IMR-90 (cell line): ENCODE data around the gene CPEB3. TPM values are rescaled to one million over a fixed set of nuclear protein-coding genes. Genes with fewer than 3 reads are reported as not detected.

Source experiments
- ATAC-seq: fragments of 200-7000 bp; cut with Tn5 transposase; 2 replicates; pipeline ENCODE4 v1.9.1; 2020; ENCODE audit warnings: low read depth, mild to moderate bottlenecking, moderate library complexity
- BruUV-seq: library from RNA; stranded (reverse); fragments of 400-500 nt; replicated peaks from 2 replicates; lab custom pipeline; 2021; lab: Mats Ljungman, UMichigan
- CTCF ChIA-PET: fragments of 300-600 bp; formaldehyde crosslinking; extraction: SDS; loops from one replicate; lab custom pipeline; 2021; ENCODE audit warnings: antibody characterized with exemption; lab: Yijun Ruan, JAX
- POLR2A ChIA-PET: fragments of 300-600 bp; sonication (Branson Sonifier 250); formaldehyde crosslinking; loops from one replicate; lab custom pipeline; 2022; ENCODE audit warnings: antibody characterized with exemption; ENCODE audit not compliant: unreplicated experiment; lab: Charles Lee
- DNase-seq: peaks from one replicate; pipeline ENCODE4 v3.0.0; 2013
- H2AFZ ChIP-seq: replicated peaks from 2 replicates; pipeline ENCODE3; 2013; ENCODE audit warnings: low read length, mild to moderate bottlenecking; ENCODE audit not compliant: poor library complexity
- H2AK5ac ChIP-seq: 2 replicates; pipeline ENCODE4 v1.6.1; 2013; ENCODE audit warnings: low read depth, low read length, inconsistent platforms
- H2AK9ac ChIP-seq: replicated peaks from 2 replicates; pipeline ENCODE3; 2013; ENCODE audit warnings: mild to moderate bottlenecking, low read depth, low read length, moderate library complexity; ENCODE audit not compliant: poor library complexity
- H2BK120ac ChIP-seq: 2 replicates; pipeline ENCODE4 v1.6.1; 2013; ENCODE audit warnings: low read depth, low read length, inconsistent platforms
- H2BK15ac ChIP-seq: 3 replicates; pipeline ENCODE4 v1.6.1; 2013; ENCODE audit warnings: low read depth, low read length, inconsistent platforms
- H2BK20ac ChIP-seq: 2 replicates; pipeline ENCODE4 v1.6.1; 2013; ENCODE audit warnings: low read depth, mild to moderate bottlenecking, inconsistent platforms, low read length, moderate library complexity
- H2BK5ac ChIP-seq: 2 replicates; pipeline ENCODE4 v1.6.1; 2013; ENCODE audit warnings: mild to moderate bottlenecking, low read depth, low read length, inconsistent platforms; ENCODE audit not compliant: poor library complexity, severe bottlenecking
- H3K14ac ChIP-seq: replicated peaks from 2 replicates; pipeline ENCODE4 v1.6.1; 2013; ENCODE audit warnings: low read depth, low read length, inconsistent platforms
- H3K18ac ChIP-seq: 2 replicates; pipeline ENCODE4 v1.6.1; 2013; ENCODE audit warnings: low read depth, low read length, control low read depth
- H3K23ac ChIP-seq: 2 replicates; pipeline ENCODE4 v1.6.1; 2013; ENCODE audit warnings: low read depth, low read length, inconsistent platforms
- H3K27ac ChIP-seq: 2 replicates; pipeline ENCODE4 v1.5.1; 2013; ENCODE audit warnings: mild to moderate bottlenecking, control low read depth, low read length; ENCODE audit not compliant: insufficient read depth
- H3K27me3 ChIP-seq: 2 replicates; pipeline ENCODE4 v1.6.1; 2013; ENCODE audit warnings: low read length; ENCODE audit not compliant: control insufficient read depth, insufficient read depth
- H3K36me3 ChIP-seq: 2 replicates; pipeline ENCODE4 v1.6.1; 2013; ENCODE audit warnings: low read length, mixed read lengths; ENCODE audit not compliant: control insufficient read depth, insufficient read depth
- H3K4ac ChIP-seq: 2 replicates; pipeline ENCODE4 v1.6.1; 2013; ENCODE audit warnings: low read depth, low read length, inconsistent platforms
- H3K4me1 ChIP-seq: 2 replicates; pipeline ENCODE4 v1.6.1; 2013; ENCODE audit warnings: low read length, mixed read lengths; ENCODE audit not compliant: control insufficient read depth, insufficient read depth
- H3K4me2 ChIP-seq: 2 replicates; pipeline ENCODE4 v1.6.1; 2013; ENCODE audit warnings: low read depth, mild to moderate bottlenecking, control low read depth, low read length, moderate library complexity
- H3K4me3 ChIP-seq: 2 replicates; pipeline ENCODE4 v1.5.1; 2013; ENCODE audit warnings: low read depth, mild to moderate bottlenecking, control low read depth, low read length, moderate library complexity; ENCODE audit not compliant: insufficient read depth
- H3K56ac ChIP-seq: 2 replicates; pipeline ENCODE4 v1.6.1; 2013; ENCODE audit warnings: low read length, inconsistent platforms; ENCODE audit not compliant: insufficient read depth; ENCODE audit errors: extremely low read depth
- H3K79me1 ChIP-seq, 2 experiments: 2 replicates each; pipeline ENCODE4 v1.6.1; 2013; ENCODE audit warnings: low read length in 2 of 2, inconsistent platforms in 1 of 2, low read depth in 1 of 2
- H3K9ac ChIP-seq: 2 replicates; pipeline ENCODE4 v1.6.1; 2013; ENCODE audit warnings: low read depth, low read length, control low read depth
- H3K9me1 ChIP-seq: 2 replicates; pipeline ENCODE4 v1.6.1; 2013; ENCODE audit warnings: low read length, inconsistent platforms; ENCODE audit not compliant: insufficient read depth
- H3K9me3 ChIP-seq: 2 replicates; pipeline ENCODE4 v1.6.1; 2013; ENCODE audit warnings: low read length; ENCODE audit not compliant: control insufficient read depth, insufficient read depth
- H4K20me1 ChIP-seq: 2 replicates; pipeline ENCODE4 v1.6.1; 2013; ENCODE audit warnings: low read length, inconsistent platforms; ENCODE audit not compliant: insufficient read depth
- H4K5ac ChIP-seq: 2 replicates; pipeline ENCODE4 v1.6.1; 2013; ENCODE audit warnings: mild to moderate bottlenecking, low read depth, low read length, control low read depth
- H4K8ac ChIP-seq, 2 experiments: 2 replicates each; pipeline ENCODE4 v1.6.1; 2013; ENCODE audit warnings: low read depth in 2 of 2, low read length in 2 of 2, control low read depth in 1 of 2, inconsistent platforms in 1 of 2
- H4K91ac ChIP-seq: 2 replicates; pipeline ENCODE4 v1.6.1; 2013; ENCODE audit warnings: low read depth, low read length, inconsistent platforms; ENCODE audit not compliant: insufficient read depth
- CEBPB ChIP-seq: IDR thresholded peaks from 2 replicates; pipeline ENCODE4 v1.6.1; 2012; ENCODE audit warnings: low read depth, low read length, improper control_type of control experiment
- CHD1 ChIP-seq: IDR thresholded peaks from 2 replicates; pipeline ENCODE4 v1.6.1; 2012; ENCODE audit warnings: low read depth, low read length, improper control_type of control experiment
- FOS ChIP-seq: fragments of 150-350 bp; IDR thresholded peaks from 2 replicates; pipeline ENCODE4 v1.6.1; 2016; ENCODE audit warnings: low read depth, low read length
- MAFK ChIP-seq: IDR thresholded peaks from 2 replicates; pipeline ENCODE4 v1.6.1; 2012; ENCODE audit warnings: low read depth, low read length, improper control_type of control experiment
- NFE2L2 ChIP-seq: fragments of 150-350 bp; IDR thresholded peaks from 2 replicates; pipeline ENCODE4 v1.6.1; 2016; ENCODE audit warnings: low read depth, mild to moderate bottlenecking, low read length
- RAD21 ChIP-seq: IDR thresholded peaks from 2 replicates; pipeline ENCODE4 v1.6.1; 2012; ENCODE audit warnings: low read length, improper control_type of control experiment
- dilution Hi-C: fragments of 300-500 bp; cut with HindIII; formaldehyde crosslinking; loops from one replicate; pipeline ENCODE4 v1.14.3; 2018; ENCODE audit warnings: low sequenced_read_pairs; ENCODE audit not compliant: unreplicated experiment
- in situ Hi-C: fragments of 300-500 bp; cut with MboI; formaldehyde crosslinking; loops from 3 replicates; pipeline ENCODE4 v1.14.3; 2019; ENCODE audit warnings: low sequenced_read_pairs, inconsistent platforms, mixed read lengths
- intact Hi-C: fragments of 100-400 bp; cut with micrococcal nuclease; formaldehyde crosslinking; loops from 2 replicates; pipeline ENCODE4 v1.10.0; 2022
- polyA plus RNA-seq, 3 experiments: library from polyadenylated mRNA; depleted of rRNA; stranded (reverse); fragments of >200 nt; gene quantifications; 2 replicates each; pipeline ENCODE4 v1.2.3, GENCODE V29; 2012; ENCODE audit warnings: low replicate concordance in 1 of 3
- total RNA-seq: library from RNA; depleted of rRNA; stranded (reverse); fragments of >200 nt; gene quantifications from 2 replicates; pipeline ENCODE4 v1.2.3, GENCODE V29; 2012
- TF ChIP-seq, protein P1 (sequence below): fragments of 150-350 bp; IDR thresholded peaks from 2 replicates; pipeline ENCODE4 v1.6.1; 2016; ENCODE audit warnings: low read depth, mild to moderate bottlenecking, low read length, moderate library complexity, borderline replicate concordance

CPEB3 gene
- total and polyA plus RNA-seq, 2 of the 4 experiments (the other 2 are of a cell fraction), result 0.18 to 0.36 TPM

DNA sequence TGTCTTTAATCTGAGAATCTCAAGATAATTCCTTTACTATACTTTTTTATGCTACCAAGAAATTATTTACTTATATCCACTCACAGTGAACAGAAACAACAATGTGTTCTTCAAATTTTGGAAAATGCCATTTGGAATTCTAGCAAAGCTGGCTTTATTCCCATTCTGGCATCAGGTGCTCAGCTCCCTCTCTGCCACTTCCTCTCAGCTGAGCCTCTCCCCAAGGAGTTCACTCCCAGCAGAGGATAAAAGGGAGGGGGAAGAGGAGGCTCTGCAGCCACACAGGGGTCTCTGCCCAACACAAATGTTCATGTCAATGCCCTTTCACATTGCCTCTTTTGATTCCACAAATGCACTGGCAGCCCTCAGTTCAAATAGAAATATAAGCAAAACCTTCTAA, 116.9 kb downstream of the CPEB3 start:
- Histone ChIP-seq H3K23ac (no peak overlapping the region), H4K5ac (no peak overlapping the region), H3K4me2 (no peak overlapping the region), H3K79me1 (no peaks in the 10 kb centered on the region), H3K14ac (no peak overlapping the region), H3K56ac (no peak overlapping the region), H2BK20ac (no peak overlapping the region), H2BK15ac (no peak overlapping the region), H3K4me3 (no peak overlapping the region), H2BK120ac (no peak overlapping the region), H4K91ac (no peak overlapping the region), H4K20me1 (no peaks in the 10 kb centered on the region), H3K9me1 (no peaks in the 10 kb centered on the region), H3K9ac (no peak overlapping the region), H3K9me3 (no peaks in the 10 kb centered on the region), H2AFZ (no peak overlapping the region), H2AK5ac (no peak overlapping the region), H2BK5ac (no peak overlapping the region), H3K27me3 (no peaks in the 10 kb centered on the region), H4K8ac (no peak overlapping the region), H2AK9ac (no peak overlapping the region), H3K36me3 (no peaks in the 10 kb centered on the region), H3K18ac (no peak overlapping the region), H3K27ac (no peak overlapping the region), H3K4me1 (no peaks in the 10 kb centered on the region), H3K4ac (no peak overlapping the region)
- dilution Hi-C loops (no loop called here), intact Hi-C loops (no loop called here), in situ Hi-C loops (no loop called here)
- no peak for DNase-seq
- no peak for ATAC-seq
- ChIA-PET CTCF (no interaction called here), POLR2A (no interaction called here)
- no TSS peak for BruUV-seq
- TF ChIP-seq, protein P1, sequence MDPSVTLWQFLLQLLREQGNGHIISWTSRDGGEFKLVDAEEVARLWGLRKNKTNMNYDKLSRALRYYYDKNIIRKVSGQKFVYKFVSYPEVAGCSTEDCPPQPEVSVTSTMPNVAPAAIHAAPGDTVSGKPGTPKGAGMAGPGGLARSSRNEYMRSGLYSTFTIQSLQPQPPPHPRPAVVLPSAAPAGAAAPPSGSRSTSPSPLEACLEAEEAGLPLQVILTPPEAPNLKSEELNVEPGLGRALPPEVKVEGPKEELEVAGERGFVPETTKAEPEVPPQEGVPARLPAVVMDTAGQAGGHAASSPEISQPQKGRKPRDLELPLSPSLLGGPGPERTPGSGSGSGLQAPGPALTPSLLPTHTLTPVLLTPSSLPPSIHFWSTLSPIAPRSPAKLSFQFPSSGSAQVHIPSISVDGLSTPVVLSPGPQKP, result no peak
- no peak for TF ChIP-seq RAD21
- TF ChIP-seq FOS, result no peak
- TF ChIP-seq NFE2L2, result no peak
- TF ChIP-seq CEBPB, result no peak
- no peak for TF ChIP-seq CHD1
- no peak for TF ChIP-seq MAFK
